Right lobe of liver (tissue), 6 donors: ENCODE results near the gene ECHDC3. TPM values are rescaled to one million over a fixed set of nuclear protein-coding genes. Genes with fewer than 3 reads are reported as not detected.
A peak's percentile ranks its signal among the peaks of the same experiment; 100 is the strongest.

Experiments
- ATAC-seq, 4 donors: fragments of 200-7000 bp; cut with Tn5 transposase; one replicate each; pipeline ENCODE4 v1.9.1; 2020; ENCODE audit warnings: mild to moderate bottlenecking in 4 of 4, moderate library complexity in 4 of 4
- DNase-seq, 3 donors: peaks; one replicate each; pipeline ENCODE4 v3.0.0-alpha.2; 2020
- H3K27ac ChIP-seq, 3 donors: fragments of 200-600 bp; one replicate each; pipeline ENCODE4 v1.8.0; 2022
- H3K27me3 ChIP-seq, 2 donors: fragments of 200-600 bp; one replicate each; pipeline ENCODE4 v1.8.0; 2022
- H3K36me3 ChIP-seq, 4 donors: fragments of 200-600 bp; sonication (generic) in 1 of 4; one replicate each; pipeline versions ENCODE4 v1.5.1 to v1.8.0; 2017 to 2022; ENCODE audit warnings: control low read depth in 1 of 4
- H3K4me1 ChIP-seq, 4 donors: fragments of 200-600 bp; sonication (generic) in 1 of 4; one replicate each; pipeline versions ENCODE4 v1.5.1 to v1.8.0; 2017 to 2022; ENCODE audit warnings: control low read depth in 1 of 4
- H3K4me3 ChIP-seq, 3 donors: fragments of 200-600 bp; one replicate each; pipeline ENCODE4 v1.8.0; 2022
- H3K9me3 ChIP-seq, 4 donors: fragments of 200-600 bp; sonication (generic) in 1 of 4; one replicate each; pipeline versions ENCODE4 v1.5.1 to v1.8.0; 2017 to 2022; ENCODE audit warnings: control low read depth in 1 of 4
- CTCF ChIP-seq, 4 donors: fragments of 200-600 bp in 3 of 4; fragments of 450-650 bp in 1 of 4; IDR thresholded peaks; one replicate each; pipeline versions ENCODE4 v1.5.1 to v1.8.0; 2016 to 2022; ENCODE audit warnings: antibody characterized with exemption in 4 of 4, mild to moderate bottlenecking in 2 of 4
- POLR2A ChIP-seq: fragments of 450-650 bp; IDR thresholded peaks from one replicate; pipeline ENCODE4 v1.6.1; 2017; ENCODE audit warnings: antibody characterized with exemption, mild to moderate bottlenecking
- WGBS: methylation state at CpG from one replicate; pipeline ENCODE4 v1.1.6; 2018; ENCODE audit warnings: low coverage, low lambda C conversion rate; ENCODE audit not compliant: insufficient coverage; ENCODE audit errors: missing lambda C conversion rate; 5-methylcytosine and 5-hydroxymethylcytosine counted together
- intact Hi-C, 2 donors: fragments of 100-400 bp; cut with DNase I; formaldehyde crosslinking; loops; one replicate each; pipeline versions ENCODE4 v1.11.2 to v1.14.1; 2022
- total RNA-seq, 6 experiments: library from RNA; depleted of rRNA in 2 of 6; stranded (reverse); fragments of >200 nt in 2 of 6; fragmentation: NEBNext Ultra II Directional in 3 of 6; extraction: Animal tissue kit (Norgen Biotek cat#: 25700) in 3 of 6; gene quantifications; one replicate each; pipeline versions ENCODE4 v1.1.0 to v1.2.4, GENCODE V29; 2016 to 2023
- donor health status: DM: no; HTN: yes; CAD: no.
- donor health status: DM: no; HTN: no; CAD: no.
- donor health status: DM: no; HTN: no; CAD: no.
- donor health status: DM: no; HTN: yes; CAD: no.
- donor health status: DM: no; HTN: yes; CAD: no.

The ECHDC3 gene
- total RNA-seq, 6 experiments from 2014 or later, result 85.0 to 304 (median 130) TPM

GRCh38 chr10:11698691-11699549, 43.3 kb upstream of the ECHDC3 start:
- no peaks in the 10 kb centered on the region for H3K36me3 ChIP-seq
- no peaks in the 10 kb centered on the region for H3K9me3 ChIP-seq
- peak overlapping the region; percentile 58 to 85 (median 85) for H3K27ac ChIP-seq
- ATAC-seq (peak; percentile 67 to 70 (median 67)), DNase-seq (peak in 2 of 3 donors; percentile 33 to 76)
- H3K4me3 ChIP-seq, result no peak overlapping the region
- intact Hi-C loops, result loop anchor here (10.0 kb wide), 1 partner anchor 54 kb away; no protein-coding TSS in a partner anchor
- no peaks in the 10 kb centered on the region for H3K27me3 ChIP-seq
- 17% methylated on average over 5 of the region's 5 CpGs for WGBS
- TF ChIP-seq CTCF (IDR thresholded peaks at IDR 0.05) (no peak), POLR2A (no peak)
- H3K4me1 ChIP-seq, result peaks cover 0 to 36% (median 12%) of the 10 kb centered on the region in 4 donors

- no peak overlapping the region for H3K4me3 ChIP-seq
- no peaks in the 10 kb centered on the region for H3K9me3 ChIP-seq
- no peaks in the 10 kb centered on the region for H3K27me3 ChIP-seq
- H3K36me3 ChIP-seq, result no peaks in the 10 kb centered on the region
- intact Hi-C loops, result loop anchor here (10.0 kb wide), 1 partner anchor 55 kb away; no protein-coding TSS in a partner anchor
- 40% methylated on average over 8 of the region's 14 CpGs for WGBS
- ATAC-seq (peak; percentile 75 to 86 (median 79)), DNase-seq (peak; percentile 67 to 90 (median 85))
- peak overlapping the region in 2 of 3 donors; percentile 85 for H3K27ac ChIP-seq
- TF ChIP-seq POLR2A, result no peak
- no peak for TF ChIP-seq CTCF (IDR thresholded peaks at IDR 0.05)
- peaks cover 0 to 36% (median 12%) of the 10 kb centered on the region in 4 donors for H3K4me1 ChIP-seq
These were observed 42.6 kb upstream of the ECHDC3 start for GRCh38 chr10:11699550-11700097.

DNA sequence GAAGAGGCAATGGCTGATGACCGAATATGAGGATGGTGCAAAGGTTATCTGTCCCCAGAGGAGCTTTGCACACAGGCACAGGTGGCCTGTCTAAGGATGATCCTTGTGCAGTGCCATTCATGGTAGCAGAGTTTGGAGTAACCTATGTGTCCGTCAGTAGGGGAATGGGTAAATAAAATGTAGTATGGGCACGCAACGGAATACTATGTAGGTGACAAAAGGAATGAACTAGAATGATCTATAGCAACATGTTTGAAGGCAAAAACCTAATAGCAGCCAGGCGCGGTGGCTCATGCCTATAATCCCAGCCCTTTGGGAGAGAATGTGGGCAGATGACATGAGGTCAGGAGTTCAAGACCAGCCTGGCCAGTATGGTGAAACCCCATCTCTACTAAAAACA, 41.6 kb upstream of the ECHDC3 start:
- Histone ChIP-seq H3K27me3 (no peaks in the 10 kb centered on the region), H3K36me3 (no peaks in the 10 kb centered on the region), H3K27ac (peak overlapping the region in 1 of 3 donors; percentile 85), H3K9me3 (no peaks in the 10 kb centered on the region), H3K4me3 (no peak overlapping the region), H3K4me1 (peaks cover 0 to 36% (median 12%) of the 10 kb centered on the region in 4 donors)
- intact Hi-C loops, result no loop called here
- WGBS, result 89% methylated on average over 6 of the region's 6 CpGs
- DNase-seq (no peak), ATAC-seq (no peak)
- TF ChIP-seq CTCF (IDR thresholded peaks at IDR 0.05), result no peak
- no peak for TF ChIP-seq POLR2A

DNA sequence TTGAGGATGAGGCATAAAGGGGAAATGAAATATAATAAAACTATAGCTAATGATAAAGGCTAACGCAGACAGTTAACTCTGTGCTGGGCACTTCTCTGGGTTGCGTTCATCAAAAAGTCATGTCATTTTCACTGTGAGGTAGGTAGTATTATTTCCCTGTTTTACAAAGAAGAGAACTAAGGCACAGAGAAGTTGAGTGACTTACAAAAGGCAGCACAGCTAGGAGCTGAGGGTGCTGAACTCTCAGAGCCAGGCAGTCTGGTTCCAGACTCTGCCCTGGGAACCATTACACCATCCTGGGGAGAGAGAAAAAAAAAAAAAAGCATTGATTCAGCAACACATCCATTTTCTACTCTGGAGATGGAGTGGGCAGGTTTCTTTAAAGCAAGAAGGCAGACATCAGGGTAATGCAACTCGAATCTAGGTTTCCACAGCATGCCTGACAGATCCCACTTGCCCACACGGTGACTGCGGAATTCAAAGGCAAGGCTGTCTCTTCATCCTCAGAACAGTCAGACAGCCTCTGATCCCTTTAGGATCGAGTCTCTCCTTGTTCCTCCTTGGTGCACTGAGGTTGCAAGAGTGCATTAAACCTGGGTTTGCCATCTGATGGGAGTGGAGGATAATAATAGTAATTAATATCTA, 40.6 kb upstream of the ECHDC3 start:
- 75% methylated on average over 3 of the region's 6 CpGs for WGBS
- no peak overlapping the region for H3K27ac ChIP-seq
- ATAC-seq (no peak), DNase-seq (no peak)
- H3K9me3 ChIP-seq, result no peaks in the 10 kb centered on the region
- no peak overlapping the region for H3K4me3 ChIP-seq
- intact Hi-C loops, result no loop called here
- no peak for TF ChIP-seq POLR2A
- TF ChIP-seq CTCF (IDR thresholded peaks at IDR 0.05), result no peak
- no peaks in the 10 kb centered on the region for H3K27me3 ChIP-seq
- peaks cover 0 to 36% (median 12%) of the 10 kb centered on the region in 4 donors for H3K4me1 ChIP-seq
- no peaks in the 10 kb centered on the region for H3K36me3 ChIP-seq
